HCT116 (cell line): Measurements from ENCODE around the gene CCS. TPM values are rescaled to one million over a fixed set of nuclear protein-coding genes. Genes with fewer than 3 reads are reported as not detected.

ENCODE experiments used
- total RNA-seq: library from RNA; stranded (reverse); gene quantifications from one replicate; pipeline ENCODE4 v1.2.1, GENCODE V29; 2021; ENCODE audit not compliant: unreplicated experiment

The CCS gene
- total RNA-seq, 1 experiment from 2014 or later, result 40.6 TPM

Other genes with a start within 250 kb of the CCS start
- 42.1 TPM for gene BRMS1, start 248.1 kb upstream of the CCS start, total RNA-seq
- gene B4GAT1, start 245.6 kb upstream of the CCS start, total RNA-seq, result 6.7 TPM
- 39.7 TPM for gene SLC29A2, start 221.4 kb upstream of the CCS start, total RNA-seq
- gene NPAS4, start 172.2 kb upstream of the CCS start, total RNA-seq, result not detected
- gene MRPL11, start 154.3 kb upstream of the CCS start, total RNA-seq, result 126 TPM
- gene PELI3, start 126.3 kb upstream of the CCS start, total RNA-seq, result 12.8 TPM
- 55.6 TPM for gene DPP3, start 112.8 kb upstream of the CCS start, total RNA-seq
- 29.8 TPM for gene BBS1, start 82.5 kb upstream of the CCS start, total RNA-seq
- gene ZDHHC24, start 47.1 kb upstream of the CCS start, total RNA-seq, result 10.5 TPM
- not detected for gene ACTN3, start 46.3 kb upstream of the CCS start, total RNA-seq
- 0.34 TPM for gene CTSF, start 24.6 kb upstream of the CCS start, total RNA-seq
- 0.39 TPM for gene CCDC87, start 122 bp upstream of the CCS start, total RNA-seq
- gene RBM14, start 23.4 kb downstream of the CCS start, total RNA-seq, result 95.3 TPM
- 94.4 TPM for gene RBM4, start 45.5 kb downstream of the CCS start, total RNA-seq
- 18.1 TPM for gene RBM4B, start 84.7 kb downstream of the CCS start, total RNA-seq
- 18.5 TPM for gene SPTBN2, start 136.0 kb downstream of the CCS start, total RNA-seq